Measurements from ENCODE around the gene ARHGAP22.

Gene ARHGAP22

GRCh38 chr10:48459270-48460150 lies 145.4 kb downstream of the ARHGAP22 start:
- DNase-seq = no peak

- DNase-seq = no peak
Measured at GRCh38 chr10:48458662-48459048, 146.2 kb downstream of the ARHGAP22 start.

GRCh38 chr10:48457949-48458661 lies 146.8 kb downstream of the ARHGAP22 start:
- no peak for DNase-seq

GRCh38 chr10:48456808-48457761 lies 147.8 kb downstream of the ARHGAP22 start:
- no peak for DNase-seq

GRCh38 chr10:48456361-48456804 lies 148.5 kb downstream of the ARHGAP22 start:
- DNase-seq = peak; percentile 19

GRCh38 chr10:48455392-48456151 lies 149.3 kb downstream of the ARHGAP22 start:
- no peak for DNase-seq

GRCh38 chr10:48455055-48455391 lies 149.8 kb downstream of the ARHGAP22 start:
- DNase-seq = no peak

GRCh38 chr10:48454302-48455054 lies 150.4 kb downstream of the ARHGAP22 start:
- no peak for DNase-seq

GRCh38 chr10:48453451-48454301 lies 151.2 kb downstream of the ARHGAP22 start:
- DNase-seq = no peak

GRCh38 chr10:48452879-48453412 lies 151.9 kb downstream of the ARHGAP22 start:
- DNase-seq = no peak

- DNase-seq = no peak
Measured at GRCh38 chr10:48451969-48452878, 152.6 kb downstream of the ARHGAP22 start.

- no peak for DNase-seq
Measured at GRCh38 chr10:48450741-48451466, 154.0 kb downstream of the ARHGAP22 start.

- no peak for DNase-seq
Measured at GRCh38 chr10:48450233-48450740, 154.6 kb downstream of the ARHGAP22 start.

GRCh38 chr10:48449501-48450232 lies 155.2 kb downstream of the ARHGAP22 start:
- no peak for DNase-seq

- DNase-seq = no peak
Measured at GRCh38 chr10:48448796-48449195, 156.1 kb downstream of the ARHGAP22 start.

GRCh38 chr10:48447356-48448215 lies 157.3 kb downstream of the ARHGAP22 start:
- no peak for DNase-seq

Measured in NCI-H510A (cell line).